ENCODE data around the gene PIK3C2A. TPM values are rescaled to one million over a fixed set of nuclear protein-coding genes. Genes with fewer than 3 reads are reported as not detected.

Gene PIK3C2A
- total RNA-seq, 1 donor, result 44.9 TPM

Other genes with a start within 250 kb of the PIK3C2A start
- 1.7 TPM for gene PLEKHA7, start 193.6 kb downstream of the PIK3C2A start, total RNA-seq
- 2,085 TPM for gene RPS13, start 130.3 kb downstream of the PIK3C2A start, total RNA-seq
- gene NUCB2, start 68.8 kb upstream of the PIK3C2A start, total RNA-seq, result 69.1 TPM
- gene NCR3LG1, start 143.8 kb upstream of the PIK3C2A start, total RNA-seq, result 5.1 TPM
- gene KCNJ11, start 180.7 kb upstream of the PIK3C2A start, total RNA-seq, result 0.10 TPM

Measured in mononuclear cell (primary cell).